KMS-11 (cell line): ENCODE results near the gene ECT2L.

ENCODE experiments used
- H2AFZ ChIP-seq: fragments of 200-600 bp; sonication (generic); 2 replicates; pipeline ENCODE4 v1.6.1; 2016; ENCODE audit warnings: antibody characterized with exemption, mixed run types, low read depth
- H3K27ac ChIP-seq: fragments of 200-600 bp; sonication (generic); 2 replicates; pipeline ENCODE4 v1.6.1; 2016; ENCODE audit warnings: mild to moderate bottlenecking, mixed run types
- H3K27me3 ChIP-seq: fragments of 200-600 bp; sonication (generic); 2 replicates; pipeline ENCODE4 v1.6.1; 2017; ENCODE audit warnings: mild to moderate bottlenecking, low read depth, mixed run types, moderate library complexity; ENCODE audit not compliant: insufficient read depth
- H3K36me3 ChIP-seq: fragments of 200-600 bp; sonication (generic); 2 replicates; pipeline ENCODE4 v1.6.1; 2017; ENCODE audit warnings: mild to moderate bottlenecking, mixed run types; ENCODE audit not compliant: insufficient read depth
- H3K4me1 ChIP-seq: fragments of 200-600 bp; sonication (generic); 2 replicates; pipeline ENCODE4 v1.6.1; 2016; ENCODE audit warnings: mild to moderate bottlenecking, low read depth, mixed run types; ENCODE audit not compliant: poor library complexity, severe bottlenecking
- H3K4me2 ChIP-seq: fragments of 200-600 bp; sonication (generic); 2 replicates; pipeline ENCODE4 v1.7.0; 2016; ENCODE audit warnings: mild to moderate bottlenecking, mixed run types
- H3K4me3 ChIP-seq: fragments of 200-600 bp; sonication (generic); IDR thresholded peaks from 2 replicates; pipeline ENCODE4 v1.6.1; 2017; ENCODE audit warnings: low read depth, low read length, mixed read lengths; ENCODE audit not compliant: insufficient read depth
- H3K79me2 ChIP-seq: fragments of 200-600 bp; sonication (generic); 2 replicates; pipeline ENCODE4 v1.6.1; 2016; ENCODE audit warnings: low read depth, mixed run types; ENCODE audit not compliant: insufficient read depth
- H3K9ac ChIP-seq: fragments of 200-600 bp; sonication (generic); 2 replicates; pipeline ENCODE4 v1.6.1; 2016; ENCODE audit warnings: mild to moderate bottlenecking, mixed run types
- H4K20me1 ChIP-seq: fragments of 200-600 bp; sonication (generic); 2 replicates; pipeline ENCODE4 v1.6.1; 2016; ENCODE audit warnings: mild to moderate bottlenecking, mixed run types; ENCODE audit not compliant: insufficient read depth
- TF ChIP-seq, protein P1 (sequence below): fragments of 200-600 bp; sonication (generic); conservative IDR thresholded peaks from 2 replicates; pipeline ENCODE4 v1.6.1; 2017; ENCODE audit warnings: low read depth, mild to moderate bottlenecking, antibody characterized with exemption, low read length, moderate library complexity, mixed read lengths

Gene ECT2L

DNA sequence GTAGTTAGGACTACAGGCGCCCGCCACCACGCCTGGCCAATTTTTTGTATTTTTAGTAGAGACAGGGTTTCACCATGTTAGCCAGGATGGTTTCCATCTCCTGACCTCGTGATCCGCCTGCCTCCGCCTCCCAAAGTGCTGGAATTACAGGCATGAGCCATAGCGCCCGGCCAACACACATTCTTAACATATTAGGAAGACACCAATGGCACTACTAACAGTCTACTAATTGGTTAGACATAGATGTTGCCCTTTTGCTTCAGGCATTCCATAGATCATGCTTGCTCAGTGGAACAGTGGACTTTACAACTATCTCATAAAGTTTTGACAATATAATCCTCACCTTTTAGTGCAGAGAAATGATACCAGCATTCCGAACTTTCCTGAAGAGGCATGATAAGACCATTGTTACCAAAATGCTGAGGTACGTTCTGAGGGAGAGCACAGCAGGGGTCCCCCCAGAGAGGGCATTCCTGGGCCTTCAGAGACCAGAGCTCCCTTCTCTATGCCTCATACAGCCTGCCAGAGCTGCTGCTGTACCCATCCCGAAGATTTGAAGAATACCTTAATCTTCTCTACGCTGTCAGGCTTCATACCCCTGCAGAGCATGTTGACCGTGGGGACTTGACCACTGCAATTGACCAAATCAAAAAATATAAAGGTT lies 89.4 kb downstream of the ECT2L start:
- no peak overlapping the region for H3K9ac ChIP-seq
- no peak overlapping the region for H2AFZ ChIP-seq
- TF ChIP-seq, protein P1, sequence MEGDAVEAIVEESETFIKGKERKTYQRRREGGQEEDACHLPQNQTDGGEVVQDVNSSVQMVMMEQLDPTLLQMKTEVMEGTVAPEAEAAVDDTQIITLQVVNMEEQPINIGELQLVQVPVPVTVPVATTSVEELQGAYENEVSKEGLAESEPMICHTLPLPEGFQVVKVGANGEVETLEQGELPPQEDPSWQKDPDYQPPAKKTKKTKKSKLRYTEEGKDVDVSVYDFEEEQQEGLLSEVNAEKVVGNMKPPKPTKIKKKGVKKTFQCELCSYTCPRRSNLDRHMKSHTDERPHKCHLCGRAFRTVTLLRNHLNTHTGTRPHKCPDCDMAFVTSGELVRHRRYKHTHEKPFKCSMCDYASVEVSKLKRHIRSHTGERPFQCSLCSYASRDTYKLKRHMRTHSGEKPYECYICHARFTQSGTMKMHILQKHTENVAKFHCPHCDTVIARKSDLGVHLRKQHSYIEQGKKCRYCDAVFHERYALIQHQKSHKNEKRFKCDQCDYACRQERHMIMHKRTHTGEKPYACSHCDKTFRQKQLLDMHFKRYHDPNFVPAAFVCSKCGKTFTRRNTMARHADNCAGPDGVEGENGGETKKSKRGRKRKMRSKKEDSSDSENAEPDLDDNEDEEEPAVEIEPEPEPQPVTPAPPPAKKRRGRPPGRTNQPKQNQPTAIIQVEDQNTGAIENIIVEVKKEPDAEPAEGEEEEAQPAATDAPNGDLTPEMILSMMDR, result no peak
- no peaks in the 10 kb centered on the region for H3K27me3 ChIP-seq
- H3K4me2 ChIP-seq, result no peak overlapping the region
- H4K20me1 ChIP-seq, result no peaks in the 10 kb centered on the region
- H3K36me3 ChIP-seq, result no peaks in the 10 kb centered on the region
- no peaks in the 10 kb centered on the region for H3K79me2 ChIP-seq
- H3K27ac ChIP-seq, result no peak overlapping the region
- H3K4me1 ChIP-seq, result no peaks in the 10 kb centered on the region
- no peak overlapping the region for H3K4me3 ChIP-seq

DNA sequence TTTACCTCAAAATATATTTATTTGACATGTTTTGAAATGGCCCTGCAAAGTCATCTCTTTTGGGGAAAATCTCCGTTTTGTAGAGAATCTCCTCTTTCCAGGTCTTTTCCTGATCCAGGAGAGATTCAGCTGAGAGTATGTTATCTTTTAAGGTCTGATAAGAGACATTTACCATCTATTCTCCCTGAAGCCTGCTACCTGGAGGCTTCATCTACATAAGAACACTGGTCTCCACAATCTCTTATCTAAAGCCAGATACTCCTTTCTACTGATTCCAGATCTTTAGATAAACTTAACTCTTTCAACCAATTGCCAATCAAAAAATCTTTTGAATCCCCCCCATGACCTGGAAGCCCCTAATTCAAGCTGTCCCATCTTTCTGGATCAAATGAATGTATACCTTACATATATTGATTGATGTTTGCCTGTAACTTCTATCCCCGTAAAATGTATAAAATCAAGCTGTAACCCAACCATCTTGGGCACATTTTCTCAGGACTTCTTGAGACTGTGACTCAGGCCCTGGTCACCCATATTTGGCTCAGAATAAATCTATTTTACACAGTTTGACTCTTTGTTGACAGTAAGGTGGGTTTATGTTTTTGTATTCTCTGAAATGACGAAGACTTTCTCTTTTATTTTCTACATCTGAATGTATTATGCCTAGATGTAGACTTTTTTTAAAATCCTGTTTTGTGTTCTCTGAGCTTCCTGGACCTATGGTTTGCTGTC lies 95.5 kb downstream of the ECT2L start:
- no peak overlapping the region for H3K9ac ChIP-seq
- TF ChIP-seq, protein P1, result no peak
- no peak overlapping the region for H3K4me2 ChIP-seq
- H3K27me3 ChIP-seq, result no peaks in the 10 kb centered on the region
- no peak overlapping the region for H3K4me3 ChIP-seq
- H3K27ac ChIP-seq, result no peak overlapping the region
- H4K20me1 ChIP-seq, result no peaks in the 10 kb centered on the region
- H3K79me2 ChIP-seq, result no peaks in the 10 kb centered on the region
- no peaks in the 10 kb centered on the region for H3K4me1 ChIP-seq
- H3K36me3 ChIP-seq, result no peaks in the 10 kb centered on the region
- H2AFZ ChIP-seq, result no peak overlapping the region

DNA sequence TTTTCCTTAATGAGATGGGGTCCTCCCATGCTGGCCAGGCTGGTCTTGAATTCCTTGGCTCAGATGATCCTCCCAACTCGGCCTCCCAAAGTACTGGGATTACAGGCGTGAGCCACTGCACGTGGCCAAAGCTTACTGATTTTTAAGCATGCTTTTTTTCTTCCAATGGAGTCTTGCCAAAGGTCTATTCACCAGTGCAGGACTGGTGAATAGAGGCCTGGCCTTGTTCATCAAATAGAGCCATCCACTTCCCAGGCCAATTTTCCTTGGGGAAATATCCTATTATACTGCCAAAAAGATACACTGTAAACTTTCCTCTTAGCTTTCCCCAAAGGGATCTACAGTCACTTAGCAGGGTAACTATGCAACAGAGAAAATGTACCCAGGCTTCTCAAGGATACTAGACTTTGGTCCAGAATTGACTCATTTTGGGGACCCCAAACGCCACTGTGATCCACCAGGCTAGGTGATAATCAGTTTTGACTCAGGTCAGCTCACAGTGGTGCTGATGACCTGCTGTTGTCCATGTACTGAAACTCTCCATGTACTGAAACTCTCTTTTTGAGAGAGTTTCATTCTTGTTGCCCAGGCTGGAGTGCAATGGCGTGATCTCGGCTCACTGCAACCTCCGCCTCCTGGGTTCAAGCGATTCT lies 100.3 kb downstream of the ECT2L start:
- Histone ChIP-seq H4K20me1 (no peaks in the 10 kb centered on the region), H3K79me2 (no peaks in the 10 kb centered on the region), H3K9ac (no peak overlapping the region), H3K4me3 (no peak overlapping the region), H3K27ac (no peak overlapping the region), H3K4me1 (no peaks in the 10 kb centered on the region), H3K27me3 (no peaks in the 10 kb centered on the region), H3K4me2 (no peak overlapping the region), H2AFZ (no peak overlapping the region), H3K36me3 (no peaks in the 10 kb centered on the region)
- TF ChIP-seq, protein P1, result no peak

DNA sequence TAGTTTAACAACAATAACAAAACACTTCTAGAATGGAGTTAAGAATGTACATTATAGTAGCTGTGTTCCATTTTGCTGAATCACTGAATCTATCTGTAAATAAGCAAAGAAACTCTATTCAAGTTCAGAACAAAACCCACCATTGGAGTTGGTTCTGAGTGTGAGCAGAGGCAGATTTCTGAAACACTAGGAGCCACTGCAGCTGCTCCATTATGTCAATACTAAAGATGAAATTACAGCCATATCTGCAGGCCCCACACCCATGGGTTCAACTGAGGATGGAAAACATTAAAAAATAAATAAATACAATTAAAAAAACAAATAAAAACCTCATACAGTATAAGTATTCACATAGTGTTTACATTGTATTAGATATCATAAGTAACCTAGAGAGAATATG lies 101.1 kb downstream of the ECT2L start:
- H3K79me2 ChIP-seq, result no peaks in the 10 kb centered on the region
- TF ChIP-seq, protein P1, result no peak
- no peak overlapping the region for H3K9ac ChIP-seq
- no peak overlapping the region for H3K4me3 ChIP-seq
- H3K36me3 ChIP-seq, result no peaks in the 10 kb centered on the region
- H3K27ac ChIP-seq, result no peak overlapping the region
- no peaks in the 10 kb centered on the region for H4K20me1 ChIP-seq
- H3K4me1 ChIP-seq, result no peaks in the 10 kb centered on the region
- no peak overlapping the region for H2AFZ ChIP-seq
- H3K4me2 ChIP-seq, result no peak overlapping the region
- H3K27me3 ChIP-seq, result no peaks in the 10 kb centered on the region
